GM19239 (cell line): ENCODE measurements around the gene HMX1.

Experiments used
- DNase-seq: peaks from one replicate; pipeline ENCODE4 v3.0.0; 2011; ENCODE audit warnings: low spot score; ENCODE audit not compliant: insufficient read length
- FAIRE-seq: peaks from 2 replicates; lab custom pipeline; 2011; peaks lifted over from hg19 to GRCh38; lab: Jason Lieb, UNC

Gene HMX1

DNA sequence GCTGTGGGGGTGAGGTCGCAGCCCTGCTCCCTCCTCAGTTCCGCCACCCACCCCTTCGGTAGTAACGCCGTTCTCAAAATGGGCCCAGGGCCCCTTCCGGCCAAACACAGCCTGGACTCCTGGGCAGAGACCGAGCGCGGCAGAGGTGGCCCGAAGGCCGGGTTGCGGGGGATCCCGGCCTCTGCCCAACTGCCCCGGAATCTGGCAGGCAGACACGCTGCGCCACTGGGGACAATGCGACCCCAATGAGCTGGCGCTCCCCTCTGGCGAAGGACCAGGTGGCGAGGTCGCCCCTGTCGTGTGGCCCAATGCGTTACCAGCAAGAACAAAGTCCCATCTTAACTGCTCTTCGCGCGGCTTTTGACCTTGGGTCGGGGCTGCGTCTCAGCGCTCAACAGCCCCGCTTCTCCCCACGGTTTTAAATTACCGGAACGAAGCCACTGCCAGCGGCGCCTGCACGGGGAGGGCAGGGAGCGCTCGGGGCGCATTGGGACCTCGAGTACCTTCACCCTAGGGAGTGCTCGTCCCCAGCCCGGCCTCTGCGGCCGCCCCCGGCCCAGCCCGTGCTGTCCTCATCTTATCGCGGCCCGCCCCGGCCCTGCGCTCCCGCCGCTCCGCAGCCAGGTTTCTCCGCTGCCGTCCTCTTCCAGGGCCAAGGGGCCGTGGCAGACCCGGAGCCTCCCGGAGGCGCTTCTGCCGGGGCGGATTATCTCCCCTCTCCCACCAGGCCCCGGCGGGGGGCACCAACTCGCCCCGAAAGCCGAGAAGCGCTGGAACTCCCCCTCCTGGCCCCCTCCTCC lies 22.2 kb upstream of the HMX1 start:
- DNase-seq (no peak), FAIRE-seq (no peak)

DNA sequence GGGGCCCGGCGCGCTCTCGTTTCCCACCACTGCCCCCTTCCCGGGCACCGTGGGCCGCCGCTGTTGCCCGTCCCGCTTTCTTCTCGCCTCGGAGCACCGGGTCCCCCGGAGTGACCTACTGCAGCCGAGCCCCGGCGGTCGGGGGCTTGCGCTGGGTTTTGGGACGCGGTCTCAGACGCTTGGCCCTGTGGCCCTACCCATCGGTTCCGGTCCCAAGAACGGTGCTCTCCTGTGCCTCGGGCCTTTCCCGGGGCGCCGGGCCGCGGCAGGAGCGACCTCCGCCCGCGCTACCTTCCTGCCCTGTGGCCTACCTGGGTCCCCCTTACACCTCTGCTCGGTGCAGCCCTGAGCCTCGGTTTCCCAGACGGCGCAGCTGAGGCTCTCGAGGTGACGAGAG lies 21.6 kb upstream of the HMX1 start:
- FAIRE-seq (no peak), DNase-seq (no peak)

DNA sequence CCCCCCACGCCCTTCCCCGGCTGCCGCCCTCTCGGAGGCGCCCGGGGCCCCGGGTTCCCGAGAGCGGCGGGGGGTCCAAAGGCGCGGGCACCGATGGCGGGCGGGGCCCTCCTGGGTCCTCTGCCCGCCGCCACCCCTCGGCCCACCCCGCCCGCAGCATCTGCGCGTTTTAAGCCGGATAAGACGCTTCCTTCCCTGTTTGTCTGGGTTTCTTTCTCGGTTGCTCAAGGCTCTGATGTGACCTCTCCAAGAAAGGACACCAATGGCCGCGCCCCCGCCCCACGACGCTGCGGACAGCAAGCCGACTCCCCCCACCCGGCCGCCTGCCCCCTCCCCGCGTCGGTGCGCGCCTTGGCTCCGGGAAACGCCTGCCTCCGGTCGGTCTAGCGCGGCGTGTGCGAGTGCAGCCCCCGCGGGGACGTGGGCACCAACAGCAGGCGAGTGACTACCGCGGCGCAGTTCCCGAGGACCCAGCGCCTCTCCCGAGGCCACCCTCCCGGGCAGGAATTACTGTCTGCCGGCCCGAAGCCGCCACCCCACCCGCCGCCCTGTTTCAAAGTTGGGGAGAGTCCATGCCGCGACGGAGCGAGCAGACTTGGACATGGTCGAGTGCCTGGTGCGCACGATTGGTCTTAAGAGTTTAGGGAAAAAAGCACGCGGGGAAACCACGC lies 21.1 kb upstream of the HMX1 start:
- no peak for DNase-seq

GRCh38 chr4:8891646-8892555 lies 20.3 kb upstream of the HMX1 start:
- DNase-seq = no peak
- FAIRE-seq = no peak

More for the DNA sequence above, 21.1 kb upstream of the HMX1 start:
- FAIRE-seq = no peak

DNA sequence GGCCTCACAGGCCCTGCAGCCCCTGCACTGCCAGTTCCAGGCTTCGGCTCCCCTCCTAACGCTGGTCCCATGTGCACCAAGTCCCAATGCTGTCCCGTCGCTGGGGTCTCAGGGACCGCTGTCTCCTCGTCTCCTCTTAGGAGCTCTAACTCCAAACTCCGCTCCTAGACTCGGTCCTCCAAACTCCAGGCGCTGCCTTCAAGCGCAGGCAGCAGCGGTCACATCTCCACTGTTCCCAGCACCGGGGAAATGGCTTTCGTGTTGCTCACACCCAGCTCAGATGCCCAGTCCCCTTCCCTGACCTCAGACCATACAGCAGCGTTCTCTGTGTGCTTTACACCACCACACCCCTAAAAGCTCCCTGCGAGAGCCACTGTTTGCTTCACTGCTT lies 19.6 kb upstream of the HMX1 start:
- FAIRE-seq (no peak), DNase-seq (no peak)

DNA sequence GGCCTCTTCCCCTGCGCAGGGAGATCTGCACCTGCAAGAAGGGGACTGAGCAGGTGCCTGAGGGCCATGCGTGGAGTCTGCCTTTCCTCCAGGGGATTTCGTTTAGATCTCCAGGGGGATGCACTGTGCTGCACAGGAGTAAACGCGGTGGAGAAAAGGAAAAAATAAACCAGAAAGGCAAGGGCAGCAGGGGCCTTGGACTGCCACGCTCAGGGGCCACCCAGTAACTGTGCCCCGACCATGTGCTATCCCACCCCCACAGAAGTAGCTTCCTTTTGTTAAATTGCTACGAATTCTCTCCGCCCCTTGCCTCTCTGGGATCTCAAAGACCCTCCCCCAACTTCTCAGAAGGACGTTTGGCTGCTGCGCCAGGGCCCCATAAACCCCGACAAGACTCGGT lies 17.2 kb upstream of the HMX1 start:
- no peak for FAIRE-seq

GRCh38 chr4:8886612-8887406 lies 15.2 kb upstream of the HMX1 start:
- DNase-seq (no peak), FAIRE-seq (no peak)

More for the DNA sequence above, 17.2 kb upstream of the HMX1 start:
- DNase-seq = no peak

DNA sequence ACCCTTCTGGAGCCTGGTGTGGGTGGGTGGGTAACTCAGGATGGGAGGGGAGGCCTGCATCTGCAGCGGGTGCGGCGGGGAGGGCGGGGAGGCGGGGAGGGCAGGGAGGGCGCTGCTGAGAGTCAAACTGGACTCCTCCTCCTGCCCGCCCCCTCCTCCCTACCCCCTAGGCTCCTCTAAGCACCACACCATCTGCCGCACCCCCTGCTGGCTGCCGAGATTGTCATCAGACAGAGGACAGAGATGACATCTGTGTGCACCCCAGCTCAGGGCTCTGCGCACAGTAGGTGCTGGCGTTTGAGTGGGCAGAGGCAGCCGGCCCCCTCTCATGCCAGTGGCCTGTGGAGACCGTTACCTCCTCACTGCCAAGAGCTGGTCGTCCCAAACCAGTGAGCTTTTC lies 10.6 kb upstream of the HMX1 start:
- DNase-seq (no peak), FAIRE-seq (no peak)

- DNase-seq = no peak
- no peak for FAIRE-seq
Measured at GRCh38 chr4:8880851-8881250, 9.2 kb upstream of the HMX1 start.

- no peak for FAIRE-seq
- no peak for DNase-seq
Measured at GRCh38 chr4:8879574-8879973, 7.9 kb upstream of the HMX1 start.

GRCh38 chr4:8878421-8878820 lies 6.8 kb upstream of the HMX1 start:
- DNase-seq (no peak), FAIRE-seq (no peak)

- no peak for DNase-seq
- FAIRE-seq = no peak
Measured at GRCh38 chr4:8877780-8878040, 6.1 kb upstream of the HMX1 start.

- DNase-seq (no peak), FAIRE-seq (no peak)
Measured at GRCh38 chr4:8876982-8877779, 5.5 kb upstream of the HMX1 start.

GRCh38 chr4:8874896-8875680 lies 3.4 kb upstream of the HMX1 start:
- no peak for DNase-seq

DNA sequence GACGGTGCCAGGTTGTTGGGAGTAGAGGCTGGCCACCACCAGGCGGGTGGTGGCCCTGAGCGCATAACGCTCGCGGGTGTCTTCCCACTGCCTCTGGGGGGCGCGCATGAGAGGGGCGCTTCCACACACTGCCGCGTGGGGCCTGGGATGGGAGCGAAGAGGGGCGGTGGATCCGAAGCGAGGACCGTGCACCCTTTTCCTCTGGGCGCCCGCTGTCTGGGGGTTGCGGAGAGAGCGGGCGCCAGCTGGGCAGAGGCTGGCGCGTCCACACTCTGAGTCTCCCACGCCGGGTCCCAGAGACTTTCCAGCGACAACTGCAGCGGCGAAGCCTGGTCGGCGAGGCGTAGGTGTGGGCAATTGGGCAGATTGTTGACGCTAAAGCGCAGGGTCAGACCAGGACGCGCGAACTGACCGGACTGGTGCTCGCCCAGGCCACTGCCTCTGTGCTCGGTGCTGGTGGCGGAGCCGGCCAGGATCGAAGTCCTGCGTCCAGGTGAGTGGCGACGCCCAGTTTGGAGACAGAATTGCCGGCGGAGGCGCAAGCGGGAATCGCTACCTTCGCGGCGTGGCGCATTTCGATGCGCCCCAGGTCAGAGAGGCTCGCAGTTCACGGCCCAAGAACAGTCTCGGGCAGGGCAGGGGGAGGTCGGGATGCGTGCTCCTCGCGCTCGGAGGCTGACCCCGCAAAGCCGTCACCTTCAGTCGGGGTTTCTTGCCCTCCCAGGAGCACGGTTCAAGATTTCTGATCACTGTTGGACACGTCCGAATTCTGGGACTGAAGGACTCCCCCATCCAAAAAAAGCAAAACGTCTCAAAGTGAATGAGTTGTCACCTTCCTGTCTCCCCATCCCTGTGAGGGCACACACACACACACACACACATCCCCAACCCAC lies 2.6 kb upstream of the HMX1 start:
- FAIRE-seq (no peak), DNase-seq (no peak)

More at GRCh38 chr4:8874896-8875680, 3.4 kb upstream of the HMX1 start:
- FAIRE-seq = no peak

GRCh38 chr4:8872402-8873291 lies 1.0 kb upstream of the HMX1 start:
- DNase-seq = no peak
- no peak for FAIRE-seq
